ENCODE measurements around the gene OR4F15.

Gene OR4F15

GRCh38 chr15:101803209-101803608 is 8.8 kb upstream of the OR4F15 start, which contains the start of gene OR4F6:
Gene OR4F6, plus strand, starts transcription at chr15:101803509. Its CDS starts 2,211 bp downstream, at chr15:101805720.
- H3K4me3 ChIP-seq (replicated peaks; ENCODE audit: insufficient read depth, low read length) = no peak within 1 kb of the TSS
- DNase-seq (ENCODE audit: low read depth in 1 of 2, low spot score in 1 of 2) = no peak
- TF ChIP-seq POLR2AphosphoS5 (IDR thresholded peaks at IDR 0.05; ENCODE audit: low read depth) (no peak), CTCF (IDR thresholded peaks at IDR 0.05; ENCODE audit: insufficient read depth, low read length) (no peak)
- TF ChIP-seq, protein P1, sequence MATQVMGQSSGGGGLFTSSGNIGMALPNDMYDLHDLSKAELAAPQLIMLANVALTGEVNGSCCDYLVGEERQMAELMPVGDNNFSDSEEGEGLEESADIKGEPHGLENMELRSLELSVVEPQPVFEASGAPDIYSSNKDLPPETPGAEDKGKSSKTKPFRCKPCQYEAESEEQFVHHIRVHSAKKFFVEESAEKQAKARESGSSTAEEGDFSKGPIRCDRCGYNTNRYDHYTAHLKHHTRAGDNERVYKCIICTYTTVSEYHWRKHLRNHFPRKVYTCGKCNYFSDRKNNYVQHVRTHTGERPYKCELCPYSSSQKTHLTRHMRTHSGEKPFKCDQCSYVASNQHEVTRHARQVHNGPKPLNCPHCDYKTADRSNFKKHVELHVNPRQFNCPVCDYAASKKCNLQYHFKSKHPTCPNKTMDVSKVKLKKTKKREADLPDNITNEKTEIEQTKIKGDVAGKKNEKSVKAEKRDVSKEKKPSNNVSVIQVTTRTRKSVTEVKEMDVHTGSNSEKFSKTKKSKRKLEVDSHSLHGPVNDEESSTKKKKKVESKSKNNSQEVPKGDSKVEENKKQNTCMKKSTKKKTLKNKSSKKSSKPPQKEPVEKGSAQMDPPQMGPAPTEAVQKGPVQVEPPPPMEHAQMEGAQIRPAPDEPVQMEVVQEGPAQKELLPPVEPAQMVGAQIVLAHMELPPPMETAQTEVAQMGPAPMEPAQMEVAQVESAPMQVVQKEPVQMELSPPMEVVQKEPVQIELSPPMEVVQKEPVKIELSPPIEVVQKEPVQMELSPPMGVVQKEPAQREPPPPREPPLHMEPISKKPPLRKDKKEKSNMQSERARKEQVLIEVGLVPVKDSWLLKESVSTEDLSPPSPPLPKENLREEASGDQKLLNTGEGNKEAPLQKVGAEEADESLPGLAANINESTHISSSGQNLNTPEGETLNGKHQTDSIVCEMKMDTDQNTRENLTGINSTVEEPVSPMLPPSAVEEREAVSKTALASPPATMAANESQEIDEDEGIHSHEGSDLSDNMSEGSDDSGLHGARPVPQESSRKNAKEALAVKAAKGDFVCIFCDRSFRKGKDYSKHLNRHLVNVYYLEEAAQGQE (IDR thresholded peaks at IDR 0.05; ENCODE audit: insufficient replicate concordance, low read depth) = no peak
- H3K27me3 ChIP-seq (ENCODE audit: insufficient read depth, poor library complexity, severe bottlenecking) = peaks cover 9% of the 10 kb centered on the region
- no peak within 1 kb of the TSS for H3K27ac ChIP-seq (replicated peaks)

GRCh38 chr15:101803676-101804075 is 8.3 kb upstream of the OR4F15 start:
- DNase-seq (ENCODE audit: low read depth in 1 of 2, low spot score in 1 of 2) = no peak
- peaks cover 9% of the 10 kb centered on the region for H3K27me3 ChIP-seq (ENCODE audit: insufficient read depth, poor library complexity, severe bottlenecking)
- no peak overlapping the region for H3K4me3 ChIP-seq (replicated peaks; ENCODE audit: insufficient read depth, low read length)
- TF ChIP-seq GABPA (IDR thresholded peaks at IDR 0.05; ENCODE audit: low read depth) (no peak), SPI1 (IDR thresholded peaks at IDR 0.05; ENCODE audit: borderline replicate concordance, low read depth) (no peak), CTCF (IDR thresholded peaks at IDR 0.05; ENCODE audit: insufficient read depth, low read length) (no peak), POLR2AphosphoS5 (IDR thresholded peaks at IDR 0.05; ENCODE audit: low read depth) (no peak)
- TF ChIP-seq, protein P1 (IDR thresholded peaks at IDR 0.05; ENCODE audit: insufficient replicate concordance, low read depth) = no peak
- no peak overlapping the region for H3K27ac ChIP-seq (replicated peaks)

- Histone ChIP-seq H3K4me3 (replicated peaks; ENCODE audit: insufficient read depth, low read length) (no peak overlapping the region), H3K27ac (replicated peaks) (no peak overlapping the region)
- TF ChIP-seq SPI1 (IDR thresholded peaks at IDR 0.05; ENCODE audit: borderline replicate concordance, low read depth) = no peak
- TF ChIP-seq, protein P1 (IDR thresholded peaks at IDR 0.05; ENCODE audit: insufficient replicate concordance, low read depth) = no peak
- no peak for TF ChIP-seq GABPA (IDR thresholded peaks at IDR 0.05; ENCODE audit: low read depth)
- TF ChIP-seq CTCF (IDR thresholded peaks at IDR 0.05; ENCODE audit: insufficient read depth, low read length) = no peak
- no peak for TF ChIP-seq POLR2AphosphoS5 (IDR thresholded peaks at IDR 0.05; ENCODE audit: low read depth)
These were observed 7.6 kb upstream of the OR4F15 start for GRCh38 chr15:101804375-101804774.

More at GRCh38 chr15:101804375-101804774, 7.6 kb upstream of the OR4F15 start:
- DNase-seq (ENCODE audit: low read depth in 1 of 2, low spot score in 1 of 2) = no peak
- peaks cover 9% of the 10 kb centered on the region for H3K27me3 ChIP-seq (ENCODE audit: insufficient read depth, poor library complexity, severe bottlenecking)
